GM21515 (cell line): ENCODE results near the gene DAGLB.
"Not testable (repeated sequence)": the region's sequence is repeated elsewhere in the genome, so short reads cannot be mapped to it uniquely, and the experiment has no call there.

Source experiments
- ATAC-seq: cut with Tn5 transposase; IDR thresholded peaks from one replicate; pipeline ENCODE4 v1.9.1; 2021; ENCODE audit not compliant: unreplicated experiment

DAGLB gene

DNA sequence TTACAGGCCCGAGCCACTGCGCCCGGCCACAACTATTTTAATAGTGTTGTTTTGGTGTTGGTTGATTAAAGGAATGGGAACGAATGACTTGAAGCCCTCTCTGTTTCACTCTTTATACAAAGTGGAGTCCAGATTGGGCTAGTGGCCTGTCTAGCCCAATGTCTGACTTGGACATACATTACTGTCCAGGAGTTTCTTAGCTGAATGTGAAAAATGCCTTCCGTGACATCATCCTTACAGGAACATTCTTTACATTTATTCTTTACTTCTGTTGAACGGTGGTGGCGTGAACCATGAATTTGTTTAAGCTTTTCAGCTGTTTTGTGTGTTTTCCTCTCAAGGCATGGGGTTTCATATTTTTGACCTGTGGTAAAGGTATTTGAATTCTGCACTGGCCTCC lies 67.9 kb downstream of the DAGLB start:
- ATAC-seq = no peak

DNA sequence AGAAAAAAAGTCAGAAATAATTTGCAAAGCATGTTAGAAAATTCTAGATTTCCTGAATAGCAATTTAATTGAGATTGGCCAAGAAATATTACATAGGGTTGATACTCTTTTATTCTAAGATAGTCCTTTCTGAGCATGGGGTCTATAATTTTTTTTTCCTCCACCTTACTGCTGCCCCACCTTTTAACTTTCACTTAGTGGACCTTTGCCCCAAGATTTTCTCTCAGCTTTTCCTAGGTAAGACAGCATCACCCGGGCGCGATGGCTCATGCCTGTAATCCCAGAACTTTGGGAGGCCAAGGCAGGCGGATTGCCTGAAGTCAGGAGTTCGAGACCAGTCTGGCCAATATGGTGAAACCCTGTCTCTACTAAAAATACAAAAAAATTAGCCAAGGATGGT lies 69.2 kb downstream of the DAGLB start:
- ATAC-seq = not testable (repeated sequence)

DNA sequence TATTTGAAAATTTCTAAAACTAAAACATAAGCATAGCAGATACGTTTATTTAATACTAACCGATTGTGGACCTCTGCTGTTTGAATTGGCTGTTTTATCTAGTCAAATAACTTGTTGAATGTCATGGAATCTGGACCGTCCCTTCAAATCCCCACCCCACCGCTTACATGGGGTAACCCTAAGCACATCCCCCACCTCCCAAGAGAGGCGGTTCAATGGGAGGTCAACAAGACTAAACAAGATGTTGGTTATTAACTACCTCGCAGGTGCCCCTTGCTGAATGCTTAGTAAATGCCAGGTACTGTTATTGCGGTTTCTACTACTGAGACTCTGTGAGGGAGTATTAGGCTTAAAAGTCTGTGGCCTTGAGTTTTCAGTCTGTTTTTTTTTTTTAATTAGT lies 70.9 kb downstream of the DAGLB start:
- ATAC-seq = no peak

DNA sequence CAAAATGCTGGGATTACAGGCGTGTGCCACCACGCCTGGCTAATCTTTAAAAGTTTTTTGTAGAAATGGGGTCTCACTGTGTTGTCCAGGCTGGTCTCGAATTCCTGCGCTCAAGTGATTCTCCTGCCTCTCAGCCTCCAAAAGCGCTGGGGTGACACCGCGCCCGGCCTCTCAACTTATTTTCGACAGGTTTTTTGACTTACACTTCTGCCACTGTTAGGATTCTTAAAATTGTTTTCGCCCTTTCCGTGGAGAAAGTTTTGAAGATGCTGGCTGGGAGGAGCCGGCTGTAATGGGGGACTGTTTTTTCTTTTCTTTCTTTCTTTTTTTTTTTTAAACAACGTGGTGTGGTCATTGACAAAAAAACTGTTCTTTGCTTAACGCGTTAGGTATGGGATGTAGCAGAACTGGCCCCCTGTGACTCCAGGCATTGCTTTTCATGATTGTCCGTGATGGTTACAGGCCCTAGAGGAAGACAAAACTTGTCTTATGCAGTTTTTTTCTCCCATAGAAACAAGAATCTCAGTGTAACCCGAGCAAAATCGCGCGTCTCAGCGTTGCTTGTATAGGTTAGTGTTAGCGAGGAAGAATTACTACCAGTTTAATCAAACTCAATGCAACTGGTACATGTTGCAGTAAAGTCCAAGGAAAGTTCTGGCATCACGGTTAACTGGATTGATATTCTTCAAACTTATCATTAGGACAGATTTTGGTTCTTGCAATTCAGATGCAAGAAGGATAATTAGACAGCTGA lies 72.2 kb downstream of the DAGLB start:
- ATAC-seq = no peak

DNA sequence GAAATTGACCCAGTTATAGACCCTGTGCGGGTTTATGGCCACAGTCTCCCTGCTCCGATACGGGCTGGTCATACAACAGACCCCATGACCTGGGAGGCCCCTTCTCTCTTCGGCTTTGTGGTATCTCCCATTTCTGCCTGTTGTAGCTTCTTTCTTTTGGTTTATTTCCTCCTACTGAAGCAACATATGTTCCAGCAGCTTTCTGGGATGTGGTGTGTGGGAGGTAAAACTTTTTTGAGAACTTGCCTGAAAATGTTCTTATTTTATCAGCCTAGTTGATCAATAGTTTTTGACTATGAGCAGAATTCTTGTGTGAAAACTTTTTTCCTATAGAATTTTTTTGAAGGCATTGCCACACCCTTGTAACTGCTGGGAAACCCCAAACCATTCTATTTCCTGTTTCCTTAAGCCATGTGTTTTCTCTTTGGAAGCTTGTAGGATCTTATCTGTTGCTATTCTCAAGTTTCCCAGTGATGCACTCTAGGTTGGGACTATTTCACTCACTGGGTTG lies 80.0 kb downstream of the DAGLB start:
- ATAC-seq = no peak

DNA sequence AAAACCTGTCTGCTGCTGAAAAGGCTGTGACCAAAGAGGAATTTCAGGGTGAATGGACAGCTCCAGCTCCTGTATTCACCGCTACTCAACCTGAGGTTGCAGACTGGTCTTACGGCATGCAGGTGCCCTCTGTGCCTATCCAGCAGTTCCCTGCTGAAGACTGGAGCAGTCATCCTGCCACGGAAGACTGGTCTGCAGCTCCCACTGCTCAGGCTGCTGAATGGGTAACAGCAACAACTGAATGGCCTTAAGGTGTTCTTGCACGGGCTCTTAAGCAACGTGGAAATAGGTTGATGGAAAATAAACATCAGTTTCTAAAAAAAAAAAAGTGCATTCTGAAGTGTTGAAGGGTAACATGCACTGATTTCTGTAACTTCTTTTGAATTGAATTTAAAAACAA lies 82.3 kb downstream of the DAGLB start:
- no peak for ATAC-seq

DNA sequence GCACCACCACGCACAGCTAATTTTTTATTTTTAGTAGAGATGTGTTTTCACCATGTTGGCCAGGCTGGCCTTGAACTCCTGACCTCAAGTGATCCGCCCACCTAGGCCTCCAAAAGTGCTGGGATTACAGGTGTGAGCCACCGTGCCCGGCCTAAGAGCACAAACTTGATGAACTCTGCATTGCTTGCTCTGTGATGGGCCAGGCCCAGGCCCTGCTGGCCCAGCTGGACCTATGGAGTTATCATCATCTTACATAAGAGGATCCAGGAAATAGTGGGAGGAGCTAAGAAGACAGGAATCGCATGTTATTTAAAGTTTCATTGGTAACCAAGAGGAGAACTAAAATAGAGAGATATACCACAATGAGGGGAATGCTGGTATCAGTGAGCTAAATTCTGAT lies 86.9 kb downstream of the DAGLB start:
- ATAC-seq = no peak

DNA sequence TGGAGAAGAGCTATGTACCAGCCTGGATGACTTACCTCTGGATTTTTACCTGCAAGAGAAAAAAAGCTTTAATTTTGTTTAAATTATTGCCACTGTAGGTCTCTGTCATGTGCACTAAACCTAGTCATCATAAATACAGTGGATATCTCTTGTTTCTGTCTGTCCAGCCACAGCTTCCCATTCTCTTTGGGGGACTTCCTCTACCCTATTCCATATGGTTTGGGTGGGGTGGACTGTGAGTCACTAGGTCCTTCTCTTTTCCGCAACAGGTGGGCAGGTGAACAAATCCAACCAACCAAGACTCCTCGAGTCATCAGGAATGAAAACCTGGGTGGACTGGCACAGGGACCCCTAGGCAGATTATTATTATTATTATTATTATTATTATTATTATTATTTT lies 88.0 kb downstream of the DAGLB start:
- ATAC-seq = no peak
